Activated T-cell treated with anti-CD3 and anti-CD28 coated beads, Interleukin-2, amount 50 U/mL, for 72 hours (primary cell): Measurements from ENCODE around the gene PEX16. TPM values are rescaled to one million over a fixed set of nuclear protein-coding genes. Genes with fewer than 3 reads are reported as not detected.
"Not testable (repeated sequence)": the region's sequence is repeated elsewhere in the genome, so short reads cannot be mapped to it uniquely, and the experiment has no call there.

Source experiments
- ATAC-seq, 2 donors: fragments of 150-1000 bp; cut with Tn5 transposase; replicated peaks in 1 of 2; 2 replicates each; pipeline ENCODE4 v1.10.0; 2021; ENCODE audit warnings: moderate library complexity in 2 of 2, mild to moderate bottlenecking in 1 of 2
- DNase-seq, 2 donors: peaks; one replicate each; pipeline ENCODE4 v3.0.0; 2021 to 2022; ENCODE audit warnings: mixed read lengths in 1 of 2
- H3K27ac Mint-ChIP-seq: one replicate; pipeline ENCODE4 v1.8.0; 2022; ENCODE audit warnings: mild to moderate bottlenecking, moderate library complexity, mixed read lengths
- H3K27me3 Mint-ChIP-seq: one replicate; pipeline ENCODE4 v1.8.0; 2022; ENCODE audit warnings: low read depth, mixed read lengths
- H3K36me3 Mint-ChIP-seq, 2 donors: one replicate each; pipeline ENCODE4 v1.8.0; 2022; ENCODE audit warnings: mixed read lengths in 2 of 2, mild to moderate bottlenecking in 1 of 2; ENCODE audit not compliant: insufficient read depth in 2 of 2
- H3K4me1 Mint-ChIP-seq: one replicate; pipeline ENCODE4 v1.8.0; 2022; ENCODE audit warnings: low read depth, mixed read lengths
- H3K4me3 Mint-ChIP-seq, 2 donors: one replicate each; pipeline ENCODE4 v1.8.0; 2022; ENCODE audit warnings: mild to moderate bottlenecking in 2 of 2, mixed read lengths in 2 of 2, moderate library complexity in 2 of 2
- H3K9me3 Mint-ChIP-seq, 2 donors: one replicate each; pipeline ENCODE4 v1.8.0; 2022; ENCODE audit warnings: mixed read lengths in 2 of 2
- total RNA-seq, 2 donors: library from RNA; stranded (reverse); gene quantifications; one replicate each; pipeline ENCODE4 v1.2.3, GENCODE V29; 2022

Gene PEX16
- total RNA-seq, 2 donors from 2014 or later = 42.5 to 46.8 TPM

DNA sequence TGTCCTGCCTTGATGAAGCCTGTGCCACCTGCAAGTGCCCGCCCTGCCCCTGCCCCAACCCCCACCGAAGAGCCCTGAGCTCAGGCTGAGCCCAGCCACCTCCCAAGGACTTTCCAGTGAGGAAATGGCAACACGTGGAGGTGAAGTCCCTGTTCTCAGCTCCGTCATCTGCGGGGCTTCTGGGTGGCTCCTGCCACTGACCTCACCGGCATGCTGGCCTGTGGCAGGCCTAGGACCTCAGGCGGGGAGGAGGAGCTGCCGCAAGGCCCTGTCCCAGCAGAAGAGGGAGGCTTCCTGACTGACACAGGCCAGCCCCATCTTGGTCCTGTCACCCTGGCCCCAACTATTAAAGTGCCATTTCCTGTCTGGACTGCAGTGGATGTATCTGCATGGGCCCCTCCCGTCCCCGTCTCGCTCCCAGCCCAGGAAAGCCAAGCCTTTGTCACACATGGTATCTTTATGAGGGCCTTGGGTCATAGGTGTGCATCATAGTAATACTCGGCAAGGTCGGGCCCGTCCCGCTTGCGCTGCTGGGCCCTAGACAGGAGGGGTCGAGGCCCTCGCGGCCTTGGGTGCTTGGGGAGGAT, 11.5 kb downstream of the PEX16 start:
- DNase-seq (no peak), ATAC-seq (no peak)
- Mint-ChIP-seq H3K9me3 (no peaks in the 10 kb centered on the region), H3K36me3 (peaks cover 0 to 1% of the 10 kb centered on the region in 2 donors), H3K27me3 (no peaks in the 10 kb centered on the region), H3K4me1 (no peaks in the 10 kb centered on the region), H3K27ac (no peak overlapping the region), H3K4me3 (no peak overlapping the region)

DNA sequence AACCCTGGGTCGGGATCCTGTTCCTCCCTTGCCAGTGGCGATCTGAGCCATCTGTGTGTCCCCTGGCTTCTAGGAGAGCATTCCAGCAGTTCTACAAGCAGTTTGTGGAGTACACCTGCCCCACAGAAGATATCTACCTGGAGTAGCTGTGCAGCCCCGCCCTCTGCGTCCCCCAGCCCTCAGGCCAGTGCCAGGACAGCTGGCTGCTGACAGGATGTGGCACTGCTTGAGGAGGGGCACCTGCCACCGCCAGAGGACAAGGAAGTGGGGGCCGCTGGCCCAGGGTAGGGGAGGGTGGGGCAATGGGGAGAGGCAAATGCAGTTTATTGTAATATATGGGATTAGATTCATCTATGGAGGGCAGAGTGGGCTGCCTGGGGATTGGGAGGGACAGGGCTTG, 12.1 kb downstream of the PEX16 start:
- not testable (repeated sequence) for H3K36me3 Mint-ChIP-seq, DNase-seq, H3K27ac Mint-ChIP-seq, H3K9me3 Mint-ChIP-seq, H3K27me3 Mint-ChIP-seq, H3K4me3 Mint-ChIP-seq, H3K4me1 Mint-ChIP-seq, ATAC-seq

DNA sequence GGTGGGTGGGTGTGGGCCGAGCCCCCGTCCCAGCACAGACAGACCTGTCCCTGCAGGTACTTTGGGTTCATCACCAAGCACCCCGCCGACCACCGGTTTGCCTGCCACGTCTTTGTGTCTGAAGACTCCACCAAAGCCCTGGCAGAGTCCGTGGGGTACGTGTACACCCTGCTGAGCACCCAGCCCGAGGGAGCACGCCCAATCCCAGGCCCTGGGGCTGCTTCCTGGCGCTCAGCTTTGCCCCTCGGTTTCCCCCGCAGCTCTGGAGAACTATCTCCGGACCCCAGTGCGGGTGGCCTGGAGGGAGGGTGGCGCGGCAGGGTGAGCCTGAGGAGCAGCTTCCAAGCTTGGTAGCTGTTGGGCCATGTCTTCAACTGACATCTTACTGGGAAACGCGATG, 12.6 kb downstream of the PEX16 start:
- Mint-ChIP-seq H3K4me1 (no peaks in the 10 kb centered on the region), H3K27me3 (peaks cover 10% of the 10 kb centered on the region), H3K36me3 (no peaks in the 10 kb centered on the region), H3K27ac (no peak overlapping the region), H3K4me3 (no peak overlapping the region), H3K9me3 (no peaks in the 10 kb centered on the region)
- DNase-seq (no peak), ATAC-seq (no peak)

DNA sequence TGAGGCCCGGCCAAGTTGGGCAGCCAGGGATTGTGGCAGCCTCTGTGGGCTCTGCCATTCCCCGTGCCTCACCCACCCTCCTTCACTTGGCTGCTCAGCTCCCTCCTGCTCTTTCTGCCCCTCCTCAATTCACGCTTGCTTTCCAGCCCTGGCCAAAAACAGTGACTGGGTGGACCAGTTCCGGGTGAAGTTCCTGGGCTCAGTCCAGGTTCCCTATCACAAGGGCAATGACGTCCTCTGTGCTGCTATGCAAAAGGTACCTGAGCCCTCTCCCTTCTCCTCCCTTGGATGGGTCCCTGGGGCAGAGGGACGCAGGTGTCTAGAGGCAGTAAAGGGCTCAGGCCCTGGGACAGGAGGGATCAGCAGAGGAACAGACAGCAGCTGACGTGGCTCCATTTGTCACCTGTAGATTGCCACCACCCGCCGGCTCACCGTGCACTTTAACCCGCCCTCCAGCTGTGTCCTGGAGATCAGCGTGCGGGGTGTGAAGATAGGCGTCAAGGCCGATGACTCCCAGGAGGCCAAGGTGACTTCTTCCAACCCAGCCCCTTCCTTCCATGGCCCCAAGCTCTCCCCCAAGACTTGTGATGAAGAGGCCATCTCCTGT, 13.3 kb downstream of the PEX16 start:
- Mint-ChIP-seq H3K4me3 (no peak overlapping the region), H3K36me3 (no peaks in the 10 kb centered on the region), H3K27me3 (peaks cover 10% of the 10 kb centered on the region), H3K4me1 (no peaks in the 10 kb centered on the region), H3K27ac (no peak overlapping the region), H3K9me3 (no peaks in the 10 kb centered on the region)
- DNase-seq (no peak), ATAC-seq (no peak)

DNA sequence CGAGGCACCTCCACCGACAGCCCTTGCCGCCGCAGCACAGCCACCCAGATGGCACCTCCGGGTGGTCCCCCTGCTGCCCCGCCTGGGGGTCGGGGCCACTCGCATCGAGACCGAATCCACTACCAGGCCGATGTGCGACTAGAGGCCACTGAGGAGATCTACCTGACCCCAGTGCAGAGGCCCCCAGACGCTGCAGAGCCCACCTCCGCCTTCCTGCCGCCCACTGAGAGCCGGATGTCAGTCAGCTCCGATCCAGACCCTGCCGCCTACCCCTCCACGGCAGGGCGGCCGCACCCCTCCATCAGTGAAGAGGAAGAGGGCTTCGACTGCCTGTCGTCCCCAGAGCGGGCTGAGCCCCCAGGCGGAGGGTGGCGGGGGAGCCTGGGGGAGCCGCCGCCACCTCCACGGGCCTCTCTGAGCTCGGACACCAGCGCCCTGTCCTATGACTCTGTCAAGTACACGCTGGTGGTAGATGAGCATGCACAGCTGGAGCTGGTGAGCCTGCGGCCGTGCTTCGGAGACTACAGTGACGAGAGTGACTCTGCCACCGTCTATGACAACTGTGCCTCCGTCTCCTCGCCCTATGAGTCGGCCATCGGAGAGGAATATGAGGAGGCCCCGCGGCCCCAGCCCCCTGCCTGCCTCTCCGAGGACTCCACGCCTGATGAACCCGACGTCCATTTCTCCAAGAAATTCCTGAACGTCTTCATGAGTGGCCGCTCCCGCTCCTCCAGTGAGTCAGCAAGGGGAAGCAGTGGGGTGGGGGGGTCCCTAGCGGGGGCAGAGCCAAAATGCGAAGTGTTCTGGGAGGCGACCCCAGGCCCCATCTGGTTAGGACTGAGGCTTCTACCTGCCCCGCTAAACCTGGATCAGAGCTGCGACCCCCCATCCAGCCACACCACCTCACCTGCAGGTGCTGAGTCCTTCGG, 15.0 kb downstream of the PEX16 start:
- DNase-seq (no peak), ATAC-seq (no peak)
- H3K27me3 Mint-ChIP-seq = peaks cover 16% of the 10 kb centered on the region
- H3K4me1 Mint-ChIP-seq = no peaks in the 10 kb centered on the region
- H3K27ac Mint-ChIP-seq = no peak overlapping the region
- no peaks in the 10 kb centered on the region for H3K36me3 Mint-ChIP-seq
- H3K9me3 Mint-ChIP-seq = no peaks in the 10 kb centered on the region
- no peak overlapping the region for H3K4me3 Mint-ChIP-seq

DNA sequence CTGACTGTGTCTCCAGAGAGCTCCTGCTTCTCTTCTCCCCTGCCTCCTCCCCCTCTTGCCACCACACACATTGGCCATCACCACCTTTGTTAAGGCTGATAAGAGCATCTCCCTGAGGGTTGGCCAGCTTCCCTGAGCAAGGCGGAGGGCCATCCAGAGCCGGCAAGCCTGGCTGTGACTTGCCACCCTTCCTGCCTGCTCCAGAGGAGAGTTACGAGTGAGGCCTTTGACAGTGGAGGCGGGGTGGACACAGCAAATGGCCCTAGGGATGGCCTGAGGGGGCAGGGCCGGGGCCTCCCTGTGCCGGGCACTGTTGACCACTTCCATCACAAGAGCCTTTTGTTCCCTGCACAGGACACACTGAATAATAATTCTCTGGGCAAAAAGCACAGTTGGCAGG, 16.1 kb downstream of the PEX16 start:
- Mint-ChIP-seq H3K9me3 (no peaks in the 10 kb centered on the region), H3K4me1 (no peaks in the 10 kb centered on the region), H3K27me3 (peaks cover 18% of the 10 kb centered on the region), H3K4me3 (no peak overlapping the region), H3K36me3 (no peaks in the 10 kb centered on the region), H3K27ac (no peak overlapping the region)
- DNase-seq = no peak
- ATAC-seq = no peak

DNA sequence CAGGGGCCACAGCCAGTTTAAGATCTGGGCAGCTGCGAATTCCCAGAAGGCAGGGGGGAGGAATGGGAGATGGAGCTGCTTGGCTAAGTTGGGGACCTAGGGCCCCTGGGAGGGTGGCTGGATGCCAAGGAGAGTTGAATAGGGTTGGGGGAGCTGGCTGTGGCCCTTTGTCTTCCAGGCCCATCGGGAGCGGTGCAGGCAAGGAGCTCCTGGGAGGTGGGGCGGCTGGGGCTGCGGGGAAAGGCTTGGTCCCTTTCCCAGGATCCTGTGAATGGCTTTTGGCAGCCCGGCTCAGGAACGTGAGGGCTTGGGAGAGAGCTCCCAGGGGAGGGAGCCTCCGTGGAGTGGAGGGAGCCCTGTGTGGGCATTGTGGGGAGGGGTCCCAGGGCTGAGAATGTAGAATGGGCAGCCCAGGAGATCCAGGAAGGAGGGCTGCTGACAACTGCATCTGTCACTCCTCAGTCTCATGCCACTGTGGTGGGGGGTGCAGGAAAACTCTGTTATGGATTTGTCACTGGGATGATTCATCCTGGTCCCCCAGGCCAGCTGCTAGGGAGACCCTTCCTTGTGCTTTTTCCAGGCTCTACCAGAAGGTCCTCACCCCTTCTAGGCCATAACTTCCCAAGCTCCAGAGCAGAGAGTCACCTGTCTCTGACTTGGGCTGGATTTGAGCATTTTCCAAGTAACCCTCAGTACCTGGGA, 16.6 kb downstream of the PEX16 start:
- no peaks in the 10 kb centered on the region for H3K9me3 Mint-ChIP-seq
- H3K4me3 Mint-ChIP-seq = peak overlapping the region; percentile 22 to 70
- H3K27me3 Mint-ChIP-seq = peaks cover 18% of the 10 kb centered on the region
- DNase-seq (no peak), ATAC-seq (no peak)
- H3K36me3 Mint-ChIP-seq = no peaks in the 10 kb centered on the region
- no peak overlapping the region for H3K27ac Mint-ChIP-seq
- H3K4me1 Mint-ChIP-seq = no peaks in the 10 kb centered on the region

DNA sequence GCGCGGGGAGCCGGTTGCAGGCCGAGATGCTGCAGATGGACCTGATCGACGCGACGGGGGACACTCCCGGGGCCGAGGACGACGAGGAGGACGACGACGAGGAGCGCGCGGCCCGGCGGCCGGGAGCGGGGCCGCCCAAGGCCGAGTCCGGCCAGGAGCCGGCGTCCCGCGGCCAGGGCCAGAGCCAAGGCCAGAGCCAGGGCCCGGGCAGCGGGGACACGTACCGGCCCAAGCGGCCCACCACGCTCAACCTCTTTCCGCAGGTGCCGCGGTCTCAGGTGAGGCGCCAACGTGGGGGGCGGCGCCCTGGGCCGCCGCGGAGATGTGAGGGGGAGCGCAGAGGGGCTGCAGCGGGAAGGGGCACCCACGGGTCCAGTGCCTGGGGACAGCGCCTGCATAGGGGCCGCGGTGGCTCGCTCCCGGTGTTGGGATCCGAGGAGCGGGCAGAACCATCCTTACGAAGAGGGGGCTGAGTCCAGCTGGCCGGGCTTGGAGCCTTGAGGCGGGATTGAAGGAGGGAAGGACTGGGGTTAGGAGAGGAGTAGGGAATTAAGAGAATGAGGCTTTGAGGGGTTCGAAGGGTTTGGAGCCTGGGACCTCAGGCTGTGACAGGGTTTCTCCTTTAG, 17.4 kb downstream of the PEX16 start:
- not testable (repeated sequence) for H3K27ac Mint-ChIP-seq, H3K9me3 Mint-ChIP-seq, H3K36me3 Mint-ChIP-seq, H3K4me1 Mint-ChIP-seq, ATAC-seq, DNase-seq
- peaks cover 18% of the 10 kb centered on the region for H3K27me3 Mint-ChIP-seq
- peak overlapping the region; percentile 58 to 70 for H3K4me3 Mint-ChIP-seq

DNA sequence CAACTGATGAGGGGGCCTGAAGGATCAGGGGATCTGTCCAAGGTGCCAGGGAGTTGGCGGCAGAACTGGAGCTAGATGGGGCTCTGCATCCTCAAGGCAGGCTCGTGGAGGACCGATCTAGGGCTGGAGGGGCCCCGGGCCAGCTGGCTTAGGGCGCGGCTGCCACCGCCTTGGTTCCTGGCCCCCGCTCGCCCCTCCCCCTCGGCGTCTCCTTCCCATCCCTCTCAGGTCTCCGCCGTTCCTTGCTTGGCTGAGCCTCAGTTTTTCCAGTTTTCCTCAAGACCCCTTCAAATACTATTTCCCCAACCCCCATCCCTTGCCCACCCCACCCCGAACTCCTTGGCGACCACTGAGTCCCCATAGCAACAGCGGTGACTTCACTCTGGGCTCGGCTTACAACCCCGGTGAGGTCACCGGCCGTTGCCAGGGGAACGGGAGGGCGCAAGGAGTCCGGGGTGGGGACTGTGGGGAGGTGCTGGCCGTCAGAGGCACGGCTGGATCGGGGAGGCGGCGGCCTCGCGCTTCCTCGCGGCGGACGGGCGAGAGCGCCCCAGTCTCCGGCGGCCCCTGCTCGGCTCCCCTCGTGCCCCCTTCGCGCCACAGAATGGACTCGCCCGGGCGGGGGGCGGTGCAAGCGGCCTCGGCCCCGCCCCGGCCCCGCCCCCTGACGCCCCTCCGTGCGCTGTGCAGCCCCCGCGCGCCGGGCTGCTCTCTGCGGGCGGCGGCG, 18.1 kb downstream of the PEX16 start:
- H3K9me3 Mint-ChIP-seq = no peaks in the 10 kb centered on the region
- H3K4me1 Mint-ChIP-seq = no peaks in the 10 kb centered on the region
- H3K27ac Mint-ChIP-seq = no peak overlapping the region
- peak overlapping the region; percentile 73 to 81 for H3K4me3 Mint-ChIP-seq
- H3K36me3 Mint-ChIP-seq = no peaks in the 10 kb centered on the region
- DNase-seq = peak; percentile 78 to 82
- ATAC-seq = peak; percentile 88 to 89
- peaks cover 25% of the 10 kb centered on the region for H3K27me3 Mint-ChIP-seq

DNA sequence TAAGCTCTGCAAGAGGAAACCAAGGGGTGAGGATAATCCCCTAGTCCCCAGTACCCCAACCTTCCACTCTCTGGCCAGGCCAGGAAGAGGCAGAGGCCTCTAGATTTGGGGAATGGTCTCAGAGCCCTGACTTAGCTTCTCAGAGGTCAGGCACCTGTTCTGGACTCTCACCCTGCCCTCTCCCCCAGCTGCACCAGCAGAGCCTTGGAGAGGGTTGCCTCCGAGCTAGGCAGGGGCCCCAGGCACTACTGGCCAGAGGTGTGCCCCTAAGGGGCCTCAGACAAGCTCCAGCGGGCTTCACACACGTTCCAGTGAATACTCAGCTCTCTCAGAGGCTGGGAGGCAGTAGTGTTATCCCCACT, 18.6 kb downstream of the PEX16 start:
- DNase-seq (no peak), ATAC-seq (no peak)
- H3K9me3 Mint-ChIP-seq = no peaks in the 10 kb centered on the region
- peak overlapping the region; percentile 73 to 81 for H3K4me3 Mint-ChIP-seq
- no peak overlapping the region for H3K27ac Mint-ChIP-seq
- no peaks in the 10 kb centered on the region for H3K4me1 Mint-ChIP-seq
- H3K36me3 Mint-ChIP-seq = no peaks in the 10 kb centered on the region
- peaks cover 25% of the 10 kb centered on the region for H3K27me3 Mint-ChIP-seq

DNA sequence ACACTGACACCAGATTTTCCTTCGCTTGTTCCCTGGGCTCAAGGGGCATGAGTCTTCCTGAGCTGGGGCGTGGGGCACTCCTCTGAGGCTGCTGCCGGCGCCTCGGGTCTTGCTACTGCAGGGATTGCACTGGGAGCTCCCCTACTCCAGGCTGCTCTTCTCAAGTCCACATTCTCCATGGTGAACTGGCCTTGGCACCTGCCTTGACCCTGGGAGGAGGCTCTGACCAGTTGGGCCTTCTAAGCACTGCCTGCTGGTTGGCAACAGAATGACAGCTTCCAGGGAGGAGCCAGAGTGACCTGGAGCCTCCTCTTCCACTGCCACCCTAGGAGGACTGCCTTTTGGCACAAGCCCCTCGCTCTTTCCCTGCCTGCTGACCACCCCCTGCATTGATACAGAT, 20.1 kb downstream of the PEX16 start:
- no peak overlapping the region for H3K27ac Mint-ChIP-seq
- DNase-seq (no peak), ATAC-seq (no peak)
- peaks cover 25% of the 10 kb centered on the region for H3K27me3 Mint-ChIP-seq
- H3K36me3 Mint-ChIP-seq = no peaks in the 10 kb centered on the region
- H3K4me1 Mint-ChIP-seq = no peaks in the 10 kb centered on the region
- no peaks in the 10 kb centered on the region for H3K9me3 Mint-ChIP-seq
- no peak overlapping the region for H3K4me3 Mint-ChIP-seq

DNA sequence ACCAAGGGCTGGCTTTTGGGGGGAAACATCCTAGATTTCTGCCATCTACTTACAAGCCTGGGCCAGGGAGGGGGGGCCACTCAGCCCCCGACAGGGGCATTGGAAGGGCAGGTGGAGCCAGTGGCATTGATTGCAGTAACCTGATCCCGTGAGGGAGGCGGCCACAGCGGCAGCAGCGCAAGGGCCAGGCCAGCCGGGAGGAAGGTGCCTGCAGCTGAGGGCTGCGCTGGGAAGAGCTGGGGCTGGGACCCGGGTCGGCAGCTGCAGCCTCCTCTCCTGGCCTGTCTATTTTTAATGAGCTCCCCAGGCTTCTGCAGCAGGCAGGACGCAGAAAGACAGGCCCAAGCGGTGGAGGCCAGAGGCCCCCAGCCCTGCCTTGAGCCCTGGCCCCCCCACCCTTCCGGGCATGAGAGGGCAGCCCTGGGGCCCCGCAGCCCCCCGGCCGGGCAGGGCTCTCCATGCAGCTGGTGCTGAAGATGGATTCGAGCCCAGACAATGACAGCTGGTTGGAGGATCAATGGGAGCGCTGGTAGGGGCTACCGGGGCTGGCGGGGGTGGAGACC, 21.2 kb downstream of the PEX16 start:
- Mint-ChIP-seq H3K27me3 (peaks cover 25% of the 10 kb centered on the region), H3K9me3 (no peaks in the 10 kb centered on the region), H3K36me3 (no peaks in the 10 kb centered on the region), H3K27ac (no peak overlapping the region), H3K4me3 (no peak overlapping the region), H3K4me1 (no peaks in the 10 kb centered on the region)
- DNase-seq (no peak), ATAC-seq (no peak)
